Natural killer cell (primary cell): ENCODE measurements around the gene AHR. TPM values are rescaled to one million over a fixed set of nuclear protein-coding genes. Genes with fewer than 3 reads are reported as not detected.

ENCODE experiments used
- ATAC-seq, 3 donors: fragments of 150-1000 bp in 2 of 3; fragments of 200-7000 bp in 1 of 3; cut with Tn5 transposase; 1 replicate in 1 of 3; 2 replicates in 2 of 3; pipeline ENCODE4 v1.10.0; 2021; ENCODE audit warnings: mild to moderate bottlenecking in 2 of 3, moderate library complexity in 2 of 3
- DNase-seq, 2 donors: peaks; one replicate each; pipeline versions ENCODE4 v3.0.0 to v3.0.0-alpha.2; 2013 to 2021; ENCODE audit warnings: mixed read lengths in 1 of 2
- H3K27ac ChIP-seq: one replicate; pipeline ENCODE4 v1.5.1; 2013; ENCODE audit warnings: mild to moderate bottlenecking, low read length
- H3K27me3 ChIP-seq: one replicate; pipeline ENCODE4 v1.6.1; 2013; ENCODE audit warnings: low read length; ENCODE audit not compliant: control insufficient read depth, insufficient read depth
- H3K36me3 ChIP-seq: one replicate; pipeline ENCODE4 v1.6.1; 2013; ENCODE audit warnings: low read length; ENCODE audit not compliant: control insufficient read depth, insufficient read depth
- H3K4me1 ChIP-seq: one replicate; pipeline ENCODE4 v1.6.1; 2013; ENCODE audit warnings: low read length; ENCODE audit not compliant: control insufficient read depth, insufficient read depth
- H3K4me3 ChIP-seq: one replicate; pipeline ENCODE4 v1.5.1; 2013; ENCODE audit warnings: low read length
- H3K9me3 ChIP-seq: one replicate; pipeline ENCODE4 v1.6.1; 2013; ENCODE audit warnings: low read length; ENCODE audit not compliant: control insufficient read depth, insufficient read depth
- H3K27ac Mint-ChIP-seq, 2 donors: one replicate each; pipeline ENCODE4 v1.8.0; 2022; ENCODE audit warnings: mild to moderate bottlenecking in 2 of 2, mixed read lengths in 2 of 2, moderate library complexity in 1 of 2
- H3K27me3 Mint-ChIP-seq, 2 donors: one replicate each; pipeline ENCODE4 v1.8.0; 2022; ENCODE audit warnings: low read depth in 2 of 2, mixed read lengths in 2 of 2
- H3K36me3 Mint-ChIP-seq: one replicate; pipeline ENCODE4 v1.8.0; 2022; ENCODE audit warnings: mixed read lengths
- H3K4me1 Mint-ChIP-seq, 2 donors: one replicate each; pipeline ENCODE4 v1.8.0; 2022; ENCODE audit warnings: mixed read lengths in 2 of 2
- H3K4me3 Mint-ChIP-seq: one replicate; pipeline ENCODE4 v1.8.0; 2022; ENCODE audit warnings: mild to moderate bottlenecking, moderate library complexity, mixed read lengths
- H3K9me3 Mint-ChIP-seq, 2 donors: one replicate each; pipeline ENCODE4 v1.8.0; 2022; ENCODE audit warnings: mixed read lengths in 2 of 2
- WGBS: methylation state at CpG from one replicate; pipeline ENCODE4 v1.1.7; 2013; ENCODE audit warnings: missing lambda C conversion rate; ENCODE audit not compliant: insufficient coverage; 5-methylcytosine and 5-hydroxymethylcytosine counted together
- intact Hi-C: fragments of 100-400 bp; cut with micrococcal nuclease; formaldehyde crosslinking; loops from one replicate; pipeline ENCODE4 v1.14.2; 2022
- total RNA-seq, 4 donors: library from RNA; stranded (reverse); fragments of 120-200 nt in 1 of 4; gene quantifications; one replicate each; pipeline versions ENCODE4 v1.2.3 to v1.2.4, GENCODE V29; 2013 to 2022
- TF ChIP-seq, protein P1 (sequence below): fragments of 200-600 bp; IDR thresholded peaks from one replicate; pipeline ENCODE4 v1.8.0; 2022; ENCODE audit warnings: antibody characterized with exemption

The AHR gene
- total RNA-seq, 3 donors from 2014 or later (not counting 1 experiment from before 2014, with no cell fraction given), result 20.7 to 54.7 (median 44.9) TPM

DNA sequence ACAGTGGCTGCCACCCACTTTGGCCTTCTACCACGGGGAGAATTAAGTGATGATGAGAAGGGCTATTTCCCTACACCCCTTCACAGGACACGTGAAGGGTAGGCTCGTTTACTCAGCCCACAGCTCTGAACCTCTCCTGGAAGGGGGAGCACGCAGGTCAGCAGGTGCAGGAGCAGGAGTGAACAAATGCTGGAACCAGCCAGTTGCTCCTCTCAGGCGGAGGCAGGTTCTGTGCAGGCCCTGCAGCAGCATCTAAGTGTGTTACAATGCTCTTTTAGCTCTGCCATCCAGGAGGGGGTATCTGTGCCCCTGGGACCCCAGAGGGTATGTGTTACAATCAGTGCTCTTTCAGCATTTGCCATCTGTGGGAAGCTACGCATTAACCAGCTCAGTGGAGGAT is 61.2 kb downstream of the AHR start:
- H3K27ac Mint-ChIP-seq, result no peak overlapping the region
- DNase-seq (no peak), ATAC-seq (no peak)
- H3K4me3 ChIP-seq, result no peak overlapping the region
- no peaks in the 10 kb centered on the region for H3K27me3 Mint-ChIP-seq
- no peak overlapping the region for H3K27ac ChIP-seq
- no peak overlapping the region for H3K4me3 Mint-ChIP-seq
- no peaks in the 10 kb centered on the region for H3K27me3 ChIP-seq
- peaks cover 0 to 3% of the 10 kb centered on the region in 2 donors for H3K9me3 Mint-ChIP-seq
- no peaks in the 10 kb centered on the region for H3K9me3 ChIP-seq
- no peaks in the 10 kb centered on the region for H3K4me1 Mint-ChIP-seq
- intact Hi-C loops, result no loop called here
- TF ChIP-seq, protein P1, sequence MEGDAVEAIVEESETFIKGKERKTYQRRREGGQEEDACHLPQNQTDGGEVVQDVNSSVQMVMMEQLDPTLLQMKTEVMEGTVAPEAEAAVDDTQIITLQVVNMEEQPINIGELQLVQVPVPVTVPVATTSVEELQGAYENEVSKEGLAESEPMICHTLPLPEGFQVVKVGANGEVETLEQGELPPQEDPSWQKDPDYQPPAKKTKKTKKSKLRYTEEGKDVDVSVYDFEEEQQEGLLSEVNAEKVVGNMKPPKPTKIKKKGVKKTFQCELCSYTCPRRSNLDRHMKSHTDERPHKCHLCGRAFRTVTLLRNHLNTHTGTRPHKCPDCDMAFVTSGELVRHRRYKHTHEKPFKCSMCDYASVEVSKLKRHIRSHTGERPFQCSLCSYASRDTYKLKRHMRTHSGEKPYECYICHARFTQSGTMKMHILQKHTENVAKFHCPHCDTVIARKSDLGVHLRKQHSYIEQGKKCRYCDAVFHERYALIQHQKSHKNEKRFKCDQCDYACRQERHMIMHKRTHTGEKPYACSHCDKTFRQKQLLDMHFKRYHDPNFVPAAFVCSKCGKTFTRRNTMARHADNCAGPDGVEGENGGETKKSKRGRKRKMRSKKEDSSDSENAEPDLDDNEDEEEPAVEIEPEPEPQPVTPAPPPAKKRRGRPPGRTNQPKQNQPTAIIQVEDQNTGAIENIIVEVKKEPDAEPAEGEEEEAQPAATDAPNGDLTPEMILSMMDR, result no peak
- H3K4me1 ChIP-seq, result no peaks in the 10 kb centered on the region
- 94% methylated on average over 6 of the region's 6 CpGs for WGBS
- H3K36me3 ChIP-seq, result no peaks in the 10 kb centered on the region
- no peaks in the 10 kb centered on the region for H3K36me3 Mint-ChIP-seq

DNA sequence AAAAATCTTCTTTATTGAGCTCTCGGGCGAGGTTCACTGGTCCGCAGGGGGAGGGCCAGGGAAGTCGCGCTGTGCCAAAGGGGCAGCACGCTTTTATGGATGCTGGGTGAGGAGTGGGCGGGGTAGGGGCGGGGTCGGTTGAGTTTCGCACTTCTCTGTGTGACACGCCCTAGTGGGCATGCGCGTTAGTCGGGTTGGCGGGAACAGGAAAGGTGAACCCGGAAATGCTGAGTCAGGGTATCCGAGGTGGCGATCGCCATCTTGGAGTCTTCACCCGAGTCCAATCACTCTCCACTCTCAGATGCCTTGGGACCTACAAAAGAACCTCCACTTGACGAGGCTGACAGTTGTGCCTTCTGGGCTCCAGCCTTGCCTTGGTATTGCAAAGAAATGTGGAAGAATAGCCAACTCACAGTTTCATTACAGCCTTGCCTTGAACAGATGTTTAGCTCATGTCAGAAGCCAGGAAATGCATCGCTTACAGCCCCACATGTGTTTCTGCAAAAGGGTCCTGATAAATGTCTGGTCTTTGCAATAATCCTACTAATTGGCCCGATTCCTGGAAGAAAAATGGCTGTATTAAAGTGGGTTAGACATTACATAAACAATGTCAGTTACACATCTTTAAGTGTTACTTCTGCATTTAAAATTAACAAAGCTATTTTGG is 64.1 kb downstream of the AHR start:
- TF ChIP-seq, protein P1, result no peak
- H3K27me3 ChIP-seq, result no peaks in the 10 kb centered on the region
- H3K4me1 Mint-ChIP-seq, result no peaks in the 10 kb centered on the region
- no peaks in the 10 kb centered on the region for H3K4me1 ChIP-seq
- no peaks in the 10 kb centered on the region for H3K9me3 ChIP-seq
- H3K27ac Mint-ChIP-seq, result no peak overlapping the region
- no peak overlapping the region for H3K4me3 Mint-ChIP-seq
- no peak overlapping the region for H3K27ac ChIP-seq
- intact Hi-C loops, result no loop called here
- DNase-seq, result no peak
- H3K36me3 Mint-ChIP-seq, result no peaks in the 10 kb centered on the region
- H3K36me3 ChIP-seq, result no peaks in the 10 kb centered on the region
- 95% methylated on average over 23 of the region's 23 CpGs for WGBS
- no peak overlapping the region for H3K4me3 ChIP-seq
- peaks cover 0 to 3% of the 10 kb centered on the region in 2 donors for H3K27me3 Mint-ChIP-seq
- H3K9me3 Mint-ChIP-seq, result no peaks in the 10 kb centered on the region
- ATAC-seq, result no peak

DNA sequence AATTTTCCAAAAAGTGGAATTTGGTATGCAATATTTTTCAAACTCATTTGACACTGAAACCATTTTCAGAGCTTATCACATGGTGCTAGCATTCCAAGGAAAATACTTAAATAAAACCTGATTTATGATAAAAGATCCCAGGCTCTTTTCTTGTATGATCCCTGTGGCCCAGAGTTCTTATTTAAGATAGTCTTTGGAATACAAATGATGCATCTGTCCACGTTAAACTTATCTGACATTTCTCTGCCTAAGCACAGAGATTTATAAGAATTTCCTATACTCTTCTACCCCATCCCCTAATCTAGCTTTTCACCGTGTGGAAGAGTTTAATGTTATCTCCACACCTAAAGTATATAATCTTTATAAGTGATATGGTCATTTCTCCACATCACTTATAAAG is 66.2 kb downstream of the AHR start:
- no peaks in the 10 kb centered on the region for H3K27me3 ChIP-seq
- Mint-ChIP-seq H3K9me3 (no peaks in the 10 kb centered on the region), H3K27ac (no peak overlapping the region), H3K36me3 (no peaks in the 10 kb centered on the region), H3K4me1 (no peaks in the 10 kb centered on the region), H3K4me3 (no peak overlapping the region), H3K27me3 (peaks cover 0 to 3% of the 10 kb centered on the region in 2 donors)
- intact Hi-C loops, result no loop called here
- TF ChIP-seq, protein P1, result no peak
- H3K4me3 ChIP-seq, result no peak overlapping the region
- DNase-seq (no peak), ATAC-seq (no peak)
- H3K9me3 ChIP-seq, result no peaks in the 10 kb centered on the region
- no peaks in the 10 kb centered on the region for H3K36me3 ChIP-seq
- H3K27ac ChIP-seq, result no peak overlapping the region
- no peaks in the 10 kb centered on the region for H3K4me1 ChIP-seq
- no CpG with 5 or more reads among the region's 2 CpGs for WGBS

GRCh38 chr7:17365775-17366174 is 67.3 kb downstream of the AHR start:
- Mint-ChIP-seq H3K9me3 (no peaks in the 10 kb centered on the region), H3K27me3 (peaks cover 0 to 3% of the 10 kb centered on the region in 2 donors), H3K36me3 (no peaks in the 10 kb centered on the region), H3K27ac (no peak overlapping the region), H3K4me1 (no peaks in the 10 kb centered on the region), H3K4me3 (no peak overlapping the region)
- 100% methylated on average over 1 of the region's 1 CpG for WGBS
- Histone ChIP-seq H3K4me1 (no peaks in the 10 kb centered on the region), H3K27ac (no peak overlapping the region), H3K36me3 (no peaks in the 10 kb centered on the region), H3K9me3 (no peaks in the 10 kb centered on the region), H3K27me3 (no peaks in the 10 kb centered on the region), H3K4me3 (no peak overlapping the region)
- DNase-seq, result no peak
- no peak for ATAC-seq
- TF ChIP-seq, protein P1, result no peak
- intact Hi-C loops, result no loop called here
